ENCODE data around the gene PEAK3. TPM values are rescaled to one million over a fixed set of nuclear protein-coding genes. Genes with fewer than 3 reads are reported as not detected.

The PEAK3 gene
- polyA plus RNA-seq, 1 of the 3 experiments (the other 2 are of a cell fraction) = not detected

DNA sequence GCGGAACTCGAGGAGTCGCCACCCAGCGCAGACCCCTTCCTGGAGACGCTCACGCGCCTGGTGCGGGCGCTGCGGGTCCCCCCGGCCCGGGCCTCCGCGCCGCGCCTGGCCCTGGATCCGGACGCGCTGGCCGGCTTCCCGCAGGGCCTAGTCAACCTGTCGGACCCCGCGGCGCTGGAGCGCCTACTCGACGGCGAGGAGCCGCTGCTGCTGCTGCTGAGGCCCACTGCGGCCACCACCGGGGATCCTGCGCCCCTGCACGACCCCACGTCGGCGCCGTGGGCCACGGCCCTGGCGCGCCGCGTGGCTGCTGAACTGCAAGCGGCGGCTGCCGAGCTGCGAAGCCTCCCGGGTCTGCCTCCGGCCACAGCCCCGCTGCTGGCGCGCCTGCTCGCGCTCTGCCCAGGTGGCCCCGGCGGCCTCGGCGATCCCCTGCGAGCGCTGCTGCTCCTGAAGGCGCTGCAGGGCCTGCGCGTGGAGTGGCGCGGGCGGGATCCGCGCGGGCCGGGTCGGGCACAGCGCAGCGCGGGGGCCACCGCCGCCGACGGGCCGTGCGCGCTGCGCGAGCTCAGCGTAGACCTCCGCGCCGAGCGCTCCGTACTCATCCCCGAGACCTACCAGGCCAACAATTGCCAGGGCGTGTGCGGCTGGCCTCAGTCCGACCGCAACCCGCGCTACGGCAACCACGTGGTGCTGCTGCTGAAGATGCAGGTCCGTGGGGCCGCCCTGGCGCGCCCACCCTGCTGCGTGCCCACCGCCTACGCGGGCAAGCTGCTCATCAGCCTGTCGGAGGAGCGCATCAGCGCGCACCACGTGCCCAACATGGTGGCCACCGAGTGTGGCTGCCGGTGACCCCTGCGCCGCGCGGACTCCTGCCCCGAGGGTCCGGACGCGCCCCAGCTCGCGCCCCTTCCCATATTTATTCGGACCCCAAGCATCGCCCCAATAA lies 30.6 kb downstream of the PEAK3 start:
- TF ChIP-seq TCF12 (IDR thresholded peaks at IDR 0.05) (no peak), NRF1 (IDR thresholded peaks at IDR 0.05; ENCODE audit: low read depth, low read length) (no peak), FOSL2 (IDR thresholded peaks at IDR 0.05; ENCODE audit: borderline replicate concordance, low read depth) (no peak), SIN3A (IDR thresholded peaks at IDR 0.05; ENCODE audit: borderline replicate concordance, low read depth, low read length) (no peak), GATA2 (CRISPR knock-in tag; IDR thresholded peaks at IDR 0.05) (no peak), TEAD4 (IDR thresholded peaks at IDR 0.05; ENCODE audit: borderline replicate concordance, insufficient read depth) (no peak), FOXJ3 (CRISPR knock-in tag; IDR thresholded peaks at IDR 0.05) (no peak), TAF1 (IDR thresholded peaks at IDR 0.05; ENCODE audit: borderline replicate concordance, low read depth, low read length) (no peak), RCOR1 (IDR thresholded peaks at IDR 0.05; ENCODE audit: low read length) (no peak)
- TF ChIP-seq, protein P1, sequence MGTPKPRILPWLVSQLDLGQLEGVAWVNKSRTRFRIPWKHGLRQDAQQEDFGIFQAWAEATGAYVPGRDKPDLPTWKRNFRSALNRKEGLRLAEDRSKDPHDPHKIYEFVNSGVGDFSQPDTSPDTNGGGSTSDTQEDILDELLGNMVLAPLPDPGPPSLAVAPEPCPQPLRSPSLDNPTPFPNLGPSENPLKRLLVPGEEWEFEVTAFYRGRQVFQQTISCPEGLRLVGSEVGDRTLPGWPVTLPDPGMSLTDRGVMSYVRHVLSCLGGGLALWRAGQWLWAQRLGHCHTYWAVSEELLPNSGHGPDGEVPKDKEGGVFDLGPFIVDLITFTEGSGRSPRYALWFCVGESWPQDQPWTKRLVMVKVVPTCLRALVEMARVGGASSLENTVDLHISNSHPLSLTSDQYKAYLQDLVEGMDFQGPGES (IDR thresholded peaks at IDR 0.05; ENCODE audit: low read depth, low read length) = no peak
- TF ChIP-seq, protein P2, sequence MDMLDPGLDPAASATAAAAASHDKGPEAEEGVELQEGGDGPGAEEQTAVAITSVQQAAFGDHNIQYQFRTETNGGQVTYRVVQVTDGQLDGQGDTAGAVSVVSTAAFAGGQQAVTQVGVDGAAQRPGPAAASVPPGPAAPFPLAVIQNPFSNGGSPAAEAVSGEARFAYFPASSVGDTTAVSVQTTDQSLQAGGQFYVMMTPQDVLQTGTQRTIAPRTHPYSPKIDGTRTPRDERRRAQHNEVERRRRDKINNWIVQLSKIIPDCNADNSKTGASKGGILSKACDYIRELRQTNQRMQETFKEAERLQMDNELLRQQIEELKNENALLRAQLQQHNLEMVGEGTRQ (IDR thresholded peaks at IDR 0.05; ENCODE audit: borderline replicate concordance, low read depth, low read length) = no peak
- Histone ChIP-seq H4K20me1 (ENCODE audit: insufficient read depth) (peaks cover 6% of the 10 kb centered on the region; the same call in 1 of the 2 replicates), H3F3A (replicated peaks; ENCODE audit: insufficient read depth) (peaks cover 12% of the 10 kb centered on the region), H3K9me2 (no peaks in the 10 kb centered on the region), H2AFZ (ENCODE audit: low read depth) (no peak overlapping the region), H3K4me1 (ENCODE audit: control insufficient read depth in 1 of 2, insufficient read depth in 2 of 2, low read depth in 1 of 2, low read length in 1 of 2) (peaks cover 6 to 24% of the 10 kb centered on the region in 2 experiments; a peak in 2 of 4 replicates), H3K4me3 (ENCODE audit: low read depth in 2 of 2, low read length in 1 of 2) (no peak overlapping the region), H3K36me3 (replicated peaks in 1 of 2; ENCODE audit: control insufficient read depth in 1 of 2, insufficient read depth in 2 of 2, low read length in 1 of 2) (peaks cover under 1 to 38% of the 10 kb centered on the region in 2 experiments), H3K4me2 (no peak overlapping the region), H3K27ac (ENCODE audit: low read depth in 2 of 2, low read length in 1 of 2) (no peak overlapping the region), H3K27me3 (ENCODE audit: insufficient read depth) (no peaks in the 10 kb centered on the region), H3K9me3 (no peaks in the 10 kb centered on the region), H3K79me2 (ENCODE audit: insufficient read depth) (no peaks in the 10 kb centered on the region), H3K9ac (no peak overlapping the region)
- WGBS (ENCODE audit: low lambda C conversion rate) = 98% methylated on average over 84 of the region's 125 CpGs
- CTCF ChIA-PET = interaction anchor here (1.4 kb wide), 1 partner anchor 12 kb away, joined by 4 read pairs; no protein-coding TSS in a partner anchor
- peak; percentile 29 for DNase-seq
- POLR2A ChIA-PET = no interaction called here

DNA sequence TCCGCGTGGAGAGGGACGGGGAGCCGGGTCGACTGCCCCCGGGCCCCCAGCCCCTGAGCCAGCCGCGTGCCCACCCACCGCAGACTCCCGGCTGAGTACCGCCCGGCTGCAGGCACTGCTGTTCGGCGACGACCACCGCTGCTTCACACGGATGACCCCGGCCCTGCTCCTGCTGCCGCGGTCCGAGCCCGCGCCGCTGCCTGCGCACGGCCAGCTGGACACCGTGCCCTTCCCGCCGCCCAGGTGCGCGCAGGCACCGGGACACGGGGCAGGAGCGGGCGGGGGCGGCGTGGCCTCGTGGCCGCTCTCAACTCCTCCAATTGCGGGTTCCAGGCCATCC lies 31.2 kb downstream of the PEAK3 start:
- ChIA-PET POLR2A (interaction anchor here (1.1 kb wide), 1 partner anchor 52 kb away, joined by 4 read pairs; no protein-coding TSS in a partner anchor), CTCF (no interaction called here)
- no peak overlapping the region for H3K4me2 ChIP-seq
- no peaks in the 10 kb centered on the region for H3K9me2 ChIP-seq
- H3K4me1 ChIP-seq (ENCODE audit: control insufficient read depth in 1 of 2, insufficient read depth in 2 of 2, low read depth in 1 of 2, low read length in 1 of 2) = peaks cover 6 to 19% of the 10 kb centered on the region in 2 experiments; a peak in 2 of 4 replicates
- H2AFZ ChIP-seq (ENCODE audit: low read depth) = no peak overlapping the region
- peaks cover 6% of the 10 kb centered on the region; the same call in 1 of the 2 replicates for H3K79me2 ChIP-seq (ENCODE audit: insufficient read depth)
- no peak overlapping the region for H3K4me3 ChIP-seq (ENCODE audit: low read depth in 2 of 2, low read length in 1 of 2)
- H4K20me1 ChIP-seq (ENCODE audit: insufficient read depth) = peaks cover 12% of the 10 kb centered on the region
- no peak overlapping the region for H3K27ac ChIP-seq (ENCODE audit: low read depth in 2 of 2, low read length in 1 of 2)
- no peaks in the 10 kb centered on the region for H3K9me3 ChIP-seq
- peak; percentile 46 for DNase-seq
- peaks cover 4 to 45% of the 10 kb centered on the region in 2 experiments for H3K36me3 ChIP-seq (replicated peaks in 1 of 2; ENCODE audit: control insufficient read depth in 1 of 2, insufficient read depth in 2 of 2, low read length in 1 of 2)
- H3K9ac ChIP-seq = no peak overlapping the region
- H3F3A ChIP-seq (replicated peaks; ENCODE audit: insufficient read depth) = peaks cover 12% of the 10 kb centered on the region
- no peaks in the 10 kb centered on the region for H3K27me3 ChIP-seq (ENCODE audit: insufficient read depth)
- 94% methylated on average over 8 of the region's 40 CpGs for WGBS (ENCODE audit: low lambda C conversion rate)
- TF ChIP-seq, protein P3, sequence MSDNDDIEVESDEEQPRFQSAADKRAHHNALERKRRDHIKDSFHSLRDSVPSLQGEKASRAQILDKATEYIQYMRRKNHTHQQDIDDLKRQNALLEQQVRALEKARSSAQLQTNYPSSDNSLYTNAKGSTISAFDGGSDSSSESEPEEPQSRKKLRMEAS (IDR thresholded peaks at IDR 0.05; ENCODE audit: low read depth) = no peak
- TF ChIP-seq YY1 (IDR thresholded peaks at IDR 0.05; ENCODE audit: low read depth) (no peak), FOXM1 (IDR thresholded peaks at IDR 0.05; ENCODE audit: low read depth) (no peak), GABPA (IDR thresholded peaks at IDR 0.05; ENCODE audit: low read depth) (no peak), FOXJ3 (CRISPR knock-in tag; IDR thresholded peaks at IDR 0.05) (no peak), MEF2A (IDR thresholded peaks at IDR 0.05; ENCODE audit: borderline replicate concordance, low read depth) (no peak)
- TF ChIP-seq, protein P1 (IDR thresholded peaks at IDR 0.05; ENCODE audit: low read depth, low read length) = no peak
- TF ChIP-seq, protein P4, sequence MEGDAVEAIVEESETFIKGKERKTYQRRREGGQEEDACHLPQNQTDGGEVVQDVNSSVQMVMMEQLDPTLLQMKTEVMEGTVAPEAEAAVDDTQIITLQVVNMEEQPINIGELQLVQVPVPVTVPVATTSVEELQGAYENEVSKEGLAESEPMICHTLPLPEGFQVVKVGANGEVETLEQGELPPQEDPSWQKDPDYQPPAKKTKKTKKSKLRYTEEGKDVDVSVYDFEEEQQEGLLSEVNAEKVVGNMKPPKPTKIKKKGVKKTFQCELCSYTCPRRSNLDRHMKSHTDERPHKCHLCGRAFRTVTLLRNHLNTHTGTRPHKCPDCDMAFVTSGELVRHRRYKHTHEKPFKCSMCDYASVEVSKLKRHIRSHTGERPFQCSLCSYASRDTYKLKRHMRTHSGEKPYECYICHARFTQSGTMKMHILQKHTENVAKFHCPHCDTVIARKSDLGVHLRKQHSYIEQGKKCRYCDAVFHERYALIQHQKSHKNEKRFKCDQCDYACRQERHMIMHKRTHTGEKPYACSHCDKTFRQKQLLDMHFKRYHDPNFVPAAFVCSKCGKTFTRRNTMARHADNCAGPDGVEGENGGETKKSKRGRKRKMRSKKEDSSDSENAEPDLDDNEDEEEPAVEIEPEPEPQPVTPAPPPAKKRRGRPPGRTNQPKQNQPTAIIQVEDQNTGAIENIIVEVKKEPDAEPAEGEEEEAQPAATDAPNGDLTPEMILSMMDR (IDR thresholded peaks at IDR 0.05) = no peak
- TF ChIP-seq, protein P5, sequence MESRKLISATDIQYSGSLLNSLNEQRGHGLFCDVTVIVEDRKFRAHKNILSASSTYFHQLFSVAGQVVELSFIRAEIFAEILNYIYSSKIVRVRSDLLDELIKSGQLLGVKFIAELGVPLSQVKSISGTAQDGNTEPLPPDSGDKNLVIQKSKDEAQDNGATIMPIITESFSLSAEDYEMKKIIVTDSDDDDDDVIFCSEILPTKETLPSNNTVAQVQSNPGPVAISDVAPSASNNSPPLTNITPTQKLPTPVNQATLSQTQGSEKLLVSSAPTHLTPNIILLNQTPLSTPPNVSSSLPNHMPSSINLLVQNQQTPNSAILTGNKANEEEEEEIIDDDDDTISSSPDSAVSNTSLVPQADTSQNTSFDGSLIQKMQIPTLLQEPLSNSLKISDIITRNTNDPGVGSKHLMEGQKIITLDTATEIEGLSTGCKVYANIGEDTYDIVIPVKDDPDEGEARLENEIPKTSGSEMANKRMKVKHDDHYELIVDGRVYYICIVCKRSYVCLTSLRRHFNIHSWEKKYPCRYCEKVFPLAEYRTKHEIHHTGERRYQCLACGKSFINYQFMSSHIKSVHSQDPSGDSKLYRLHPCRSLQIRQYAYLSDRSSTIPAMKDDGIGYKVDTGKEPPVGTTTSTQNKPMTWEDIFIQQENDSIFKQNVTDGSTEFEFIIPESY (IDR thresholded peaks at IDR 0.05; ENCODE audit: borderline replicate concordance, low read depth) = no peak

Measured in SK-N-SH (cell line).